ENCODE data around the gene SHC3. TPM values are rescaled to one million over a fixed set of nuclear protein-coding genes. Genes with fewer than 3 reads are reported as not detected.

SHC3 gene
- total RNA-seq, 1 experiment from 2014 or later, result 1.8 TPM

GRCh38 chr9:89167788-89168187, 10.8 kb downstream of the SHC3 start:
- Mint-ChIP-seq H3K36me3 (ENCODE audit: insufficient read depth in 1 of 3, low read depth in 3 of 3) (peaks cover 0 to 2% (median 0%) of the 10 kb centered on the region in 3 experiments; a peak in 2 of 7 replicates), H3K4me3 (no peak overlapping the region), H3K27ac (no peak overlapping the region), H3K9me3 (no peaks in the 10 kb centered on the region), H3K4me1 (peaks cover 0 to 5% of the 10 kb centered on the region in 2 experiments; a peak in 2 of 4 replicates), H3K27me3 (ENCODE audit: low read depth) (peaks cover 2% of the 10 kb centered on the region; the same call in 1 of the 2 replicates)
- no peak overlapping the region for H2BK5ac ChIP-seq (ENCODE audit: insufficient read length, low read length)
- H3K9me3 ChIP-seq (ENCODE audit: control insufficient read depth, low read depth, low read length), result no peaks in the 10 kb centered on the region
- DNase-seq, result no peak
- H2BK12ac ChIP-seq (ENCODE audit: insufficient read length, low read depth, low read length), result no peak overlapping the region
- no peak overlapping the region for H2AK5ac ChIP-seq (ENCODE audit: insufficient read length, low read length)
- no peak overlapping the region for H3K14ac ChIP-seq (ENCODE audit: insufficient read depth, low read length)
- no peak overlapping the region for H2AFZ ChIP-seq (ENCODE audit: low read length)
- no peak overlapping the region for H3T11ph ChIP-seq (ENCODE audit: low read length)
- H3K79me2 ChIP-seq (ENCODE audit: insufficient read depth, low read length), result peaks cover 2% of the 10 kb centered on the region; the same call in 1 of the 2 replicates
- H3K56ac ChIP-seq (ENCODE audit: insufficient read length, low read depth, low read length), result no peak overlapping the region
- no peak overlapping the region for H3K4ac ChIP-seq (ENCODE audit: low read depth, low read length)
- H3K9ac ChIP-seq (ENCODE audit: extremely low read depth, insufficient read length, low read length), result no peak overlapping the region
- no peak overlapping the region for H4K91ac ChIP-seq (ENCODE audit: insufficient read length, low read depth, low read length)
- no peak for TF ChIP-seq CTCF (conservative IDR thresholded peaks at IDR 0.05)
- no CpG with 5 or more reads among the region's 5 CpGs for WGBS (ENCODE audit: extremely low coverage, insufficient read length, low lambda C conversion rate)
- H3K23ac ChIP-seq (ENCODE audit: insufficient read length, low read depth, low read length), result no peak overlapping the region
- H3K4me1 ChIP-seq (ENCODE audit: insufficient read depth, low read length), result no peaks in the 10 kb centered on the region
- H2BK120ac ChIP-seq (ENCODE audit: low read depth, low read length, poor library complexity, severe bottlenecking), result no peak overlapping the region
- no peak overlapping the region for H3K4me2 ChIP-seq (ENCODE audit: insufficient read depth, insufficient read length, low read length)
- no peak overlapping the region for H4K5ac ChIP-seq (ENCODE audit: insufficient read length, low read depth, low read length)
- H3K79me1 ChIP-seq (ENCODE audit: insufficient read depth, low read depth, low read length, poor library complexity, severe bottlenecking), result no peaks in the 10 kb centered on the region
- H3K27ac ChIP-seq (ENCODE audit: insufficient read length, low read depth, low read length), result no peak overlapping the region
- H3K18ac ChIP-seq (ENCODE audit: insufficient read length, low read depth, low read length), result no peak overlapping the region
- H4K8ac ChIP-seq (replicated peaks; ENCODE audit: insufficient read length, low read depth, low read length), result no peak overlapping the region
- H4K20me1 ChIP-seq (ENCODE audit: control insufficient read depth, insufficient read depth, insufficient read length), result no peaks in the 10 kb centered on the region
- no peaks in the 10 kb centered on the region for H3K27me3 ChIP-seq (ENCODE audit: insufficient read depth, low read length)
- no peaks in the 10 kb centered on the region for H3K23me2 ChIP-seq (ENCODE audit: insufficient read length, low read depth, low read length, poor library complexity, severe bottlenecking)
- H2BK20ac ChIP-seq (ENCODE audit: low read depth, low read length, poor library complexity, severe bottlenecking), result no peak overlapping the region
- H2BK15ac ChIP-seq (ENCODE audit: low read depth, low read length), result no peak overlapping the region

All from H9 (cell line).